H1 (cell line): ENCODE results near the gene GRK7. TPM values are rescaled to one million over a fixed set of nuclear protein-coding genes. Genes with fewer than 3 reads are reported as not detected.

Source experiments
- CTCF ChIA-PET: fragments of 300-600 bp; sonication (Branson Sonifier 250); formaldehyde crosslinking; loops from one replicate; lab custom pipeline; 2021; ENCODE audit not compliant: partially characterized antibody; lab: Charles Lee
- POLR2A ChIA-PET: fragments of 300-600 bp; sonication (Branson Sonifier 250); formaldehyde crosslinking; loops from one replicate; lab custom pipeline; 2021; ENCODE audit warnings: inconsistent platforms; ENCODE audit not compliant: partially characterized antibody; lab: Charles Lee
- DNase-seq, 2 experiments: peaks; one replicate each; pipeline versions ENCODE4 v3.0.0 to v3.0.0-alpha.2; 2010 to 2022; ENCODE audit warnings: low spot score in 2 of 2, low read depth in 1 of 2, mixed read lengths in 1 of 2
- FAIRE-seq: peaks from 2 replicates; lab custom pipeline; 2011; peaks lifted over from hg19 to GRCh38; lab: Jason Lieb, UNC
- H2AFZ ChIP-seq: 2 replicates; pipeline ENCODE4 v1.8.1; 2012; ENCODE audit warnings: low read length, inconsistent platforms
- H2AK5ac ChIP-seq: 2 replicates; pipeline ENCODE4 v1.6.1; 2013; ENCODE audit warnings: low read depth, low read length
- H2BK120ac ChIP-seq: replicated peaks from 2 replicates; pipeline ENCODE3; 2013; ENCODE audit warnings: low read depth, low read length, inconsistent platforms
- H2BK12ac ChIP-seq: 2 replicates; pipeline ENCODE4 v1.6.1; 2013; ENCODE audit warnings: low read depth, low read length
- H2BK15ac ChIP-seq: 2 replicates; pipeline ENCODE4 v1.6.1; 2013; ENCODE audit warnings: low read length
- H2BK20ac ChIP-seq: 2 replicates; pipeline ENCODE4 v1.6.1; 2013; ENCODE audit warnings: low read length
- H2BK5ac ChIP-seq: 2 replicates; pipeline ENCODE4 v1.6.1; 2013; ENCODE audit warnings: low read depth, low read length
- H3K14ac ChIP-seq: 2 replicates; pipeline ENCODE4 v1.6.1; 2013; ENCODE audit warnings: inconsistent platforms; ENCODE audit not compliant: insufficient read length
- H3K18ac ChIP-seq: 2 replicates; pipeline ENCODE4 v1.6.1; 2013; ENCODE audit warnings: low read length; ENCODE audit errors: extremely low read depth
- H3K23ac ChIP-seq: 2 replicates; pipeline ENCODE4 v1.6.1; 2013; ENCODE audit warnings: inconsistent platforms; ENCODE audit not compliant: insufficient read length
- H3K23me2 ChIP-seq: 2 replicates; pipeline ENCODE4 v1.6.1; 2013; ENCODE audit warnings: low read depth, low read length
- H3K27ac ChIP-seq: 2 replicates; pipeline ENCODE4 v1.6.1; 2011; ENCODE audit warnings: low read depth, low read length, inconsistent platforms
- H3K27me3 ChIP-seq, 4 experiments: replicated peaks in 1 of 4; 1 replicate in 1 of 4; 2 replicates in 3 of 4; pipeline versions ENCODE4 v1.6.1 to v1.8.1; 2011 to 2013; ENCODE audit warnings: low read length in 3 of 4, mild to moderate bottlenecking in 3 of 4, inconsistent platforms in 2 of 4, mixed read lengths in 2 of 4, moderate library complexity in 1 of 4; ENCODE audit not compliant: control insufficient read depth in 3 of 4, insufficient read depth in 3 of 4; ENCODE audit errors: extremely low read depth in 1 of 4
- H3K36me3 ChIP-seq, 4 experiments: 2 replicates each; pipeline versions ENCODE4 v1.6.1 to v1.8.1; 2011 to 2013; ENCODE audit warnings: mild to moderate bottlenecking in 4 of 4, low read length in 3 of 4, moderate library complexity in 2 of 4, control low read depth in 1 of 4, inconsistent platforms in 1 of 4; ENCODE audit not compliant: insufficient read depth in 4 of 4, control insufficient read depth in 2 of 4
- H3K4ac ChIP-seq: replicated peaks from 2 replicates; pipeline ENCODE3; 2013; ENCODE audit warnings: low read length, low read depth, mixed read lengths, inconsistent platforms; ENCODE audit not compliant: insufficient read length
- H3K4me1 ChIP-seq, 4 experiments: replicated peaks in 1 of 4; 1 replicate in 1 of 4; 2 replicates in 3 of 4; pipeline versions ENCODE4 v1.6.1 to v1.8.1; 2011 to 2013; ENCODE audit warnings: low read length in 3 of 4, inconsistent platforms in 2 of 4, mixed read lengths in 1 of 4; ENCODE audit not compliant: insufficient read depth in 4 of 4, control insufficient read depth in 3 of 4
- H3K4me2 ChIP-seq, 2 experiments: 2 replicates each; pipeline versions ENCODE4 v1.6.1 to v1.8.1; 2011 to 2013; ENCODE audit warnings: low read depth in 2 of 2, low read length in 2 of 2, control low read depth in 1 of 2, inconsistent platforms in 1 of 2, mild to moderate bottlenecking in 1 of 2; ENCODE audit not compliant: insufficient read depth in 1 of 2
- H3K4me3 ChIP-seq, 4 experiments: fragments of 200-600, 300-600 bp in 1 of 4; sonication (generic), shearing (Covaris generic), sonication (Bioruptor Twin) in 1 of 4; 2 replicates each; pipeline versions ENCODE4 v1.5.1 to v1.8.1; 2011 to 2016; ENCODE audit warnings: low read length in 4 of 4, low read depth in 3 of 4, control low read depth in 2 of 4, inconsistent platforms in 2 of 4, mild to moderate bottlenecking in 2 of 4, mixed read lengths in 1 of 4, moderate library complexity in 1 of 4; ENCODE audit not compliant: insufficient read depth in 2 of 4; ENCODE audit errors: extremely low read depth in 1 of 4
- H3K56ac ChIP-seq: replicated peaks from 2 replicates; pipeline ENCODE3; 2013; ENCODE audit warnings: low read depth, mild to moderate bottlenecking, mixed read lengths, low read length, inconsistent platforms; ENCODE audit not compliant: insufficient read length
- H3K79me1 ChIP-seq: 2 replicates; pipeline ENCODE4 v1.6.1; 2013; ENCODE audit warnings: low read depth, low read length, control low read depth
- H3K79me2 ChIP-seq, 2 experiments: 2 replicates each; pipeline versions ENCODE4 v1.6.1 to v1.8.1; 2012 to 2013; ENCODE audit warnings: low read length in 2 of 2, mild to moderate bottlenecking in 2 of 2, inconsistent platforms in 1 of 2; ENCODE audit not compliant: insufficient read depth in 2 of 2, control insufficient read depth in 1 of 2
- H3K9ac ChIP-seq, 4 experiments: replicated peaks in 1 of 4; 1 replicate in 1 of 4; 2 replicates in 3 of 4; pipeline versions ENCODE4 v1.6.1 to v1.8.1; 2011 to 2013; ENCODE audit warnings: low read depth in 3 of 4, low read length in 3 of 4, control low read depth in 2 of 4, mild to moderate bottlenecking in 2 of 4, moderate library complexity in 2 of 4, inconsistent platforms in 1 of 4; ENCODE audit errors: extremely low read depth in 1 of 4
- H3K9me3 ChIP-seq, 2 experiments: 2 replicates each; pipeline versions ENCODE4 v1.6.1 to v1.8.1; 2012 to 2013; ENCODE audit warnings: mild to moderate bottlenecking in 2 of 2, moderate library complexity in 2 of 2, control low read depth in 1 of 2, inconsistent platforms in 1 of 2, low read depth in 1 of 2, low read length in 1 of 2, mixed read lengths in 1 of 2; ENCODE audit not compliant: insufficient read depth in 2 of 2
- H4K20me1 ChIP-seq, 2 experiments: replicated peaks in 1 of 2; 2 replicates each; pipeline versions ENCODE3 to v1.8.1; 2011 to 2013; ENCODE audit warnings: inconsistent platforms in 2 of 2, low read length in 2 of 2, mild to moderate bottlenecking in 1 of 2; ENCODE audit not compliant: insufficient read depth in 2 of 2, control insufficient read depth in 1 of 2
- H4K5ac ChIP-seq: 2 replicates; pipeline ENCODE4 v1.6.1; 2013; ENCODE audit warnings: low read length, low read depth, mixed read lengths, inconsistent platforms; ENCODE audit not compliant: insufficient read length
- H4K8ac ChIP-seq: 2 replicates; pipeline ENCODE4 v1.8.0; 2013; ENCODE audit warnings: mild to moderate bottlenecking, moderate library complexity, low read length, inconsistent platforms; ENCODE audit not compliant: insufficient read depth; ENCODE audit errors: extremely low read depth
- H4K91ac ChIP-seq: replicated peaks from 2 replicates; pipeline ENCODE3; 2013; ENCODE audit warnings: low read length, mixed read lengths, inconsistent platforms; ENCODE audit not compliant: insufficient read length
- WGBS, 2 experiments: shearing (Covaris generic) in 1 of 2; methylation state at CpG; one replicate each; pipeline versions ENCODE4 v1.1.6 to v1.1.7; 2013 to 2015; ENCODE audit warnings: low lambda C conversion rate in 2 of 2, mixed read lengths in 2 of 2, inconsistent platforms in 1 of 2, low coverage in 1 of 2, missing lambda C conversion rate in 1 of 2; ENCODE audit not compliant: insufficient replicate concordance in 2 of 2, insufficient coverage in 1 of 2, insufficient read length in 1 of 2; ENCODE audit errors: extremely low coverage in 1 of 2, missing lambda C conversion rate in 1 of 2; 5-methylcytosine and 5-hydroxymethylcytosine counted together
- polyA plus RNA-seq, 7 experiments: library from polyadenylated mRNA; depleted of rRNA in 3 of 7; stranded (reverse) in 5 of 7; unstranded in 2 of 7; fragments of >200 nt in 5 of 7; fragments of 200-250 nt in 2 of 7; gene quantifications; 1 replicate in 5 of 7; 2 replicates in 1 of 7; 4 replicates in 1 of 7; pipeline versions ENCODE4 v1.2.1 to v1.2.3, GENCODE V29; 2011 to 2013; ENCODE audit warnings: missing spikeins in 2 of 7, mixed read lengths in 2 of 7
- total RNA-seq: library from RNA; stranded (reverse); fragmentation: NEBNext Ultra II Directional; extraction: Animal tissue kit (Norgen Biotek cat#: 25700); gene quantifications from 2 replicates; pipeline ENCODE4 v1.2.1, GENCODE V29; 2021

The GRK7 gene
- total and polyA plus RNA-seq, 2 of the 8 experiments (the other 6 are each of a cell fraction or from before 2014, with no cell fraction given) = not detected

DNA sequence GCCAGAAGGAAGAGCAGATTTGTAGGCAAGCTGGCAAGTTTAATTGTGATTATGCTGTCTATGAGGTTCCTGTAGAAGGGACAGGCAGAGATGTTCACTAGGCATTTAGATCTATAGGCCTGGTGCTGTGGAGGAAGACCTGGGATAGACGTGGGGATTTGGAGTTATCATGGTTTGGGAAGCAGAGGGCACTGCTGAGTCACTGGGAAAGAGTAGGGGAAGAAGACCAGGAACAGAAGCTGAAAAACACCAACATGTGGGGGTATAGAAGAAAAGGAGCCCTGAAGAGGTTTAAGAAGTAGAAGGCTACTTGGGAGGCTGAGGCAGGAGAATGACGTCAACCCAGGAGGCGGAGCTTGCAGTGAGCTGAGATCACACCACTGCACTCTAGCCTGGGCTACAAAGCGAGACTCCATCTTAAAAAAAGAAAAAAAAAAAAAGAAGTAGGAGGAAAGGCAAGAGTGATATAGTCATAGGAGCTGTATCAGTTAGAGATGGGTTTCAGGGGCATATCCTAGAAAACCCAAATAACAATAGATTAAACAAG is 19.3 kb downstream of the GRK7 start:
- H4K8ac ChIP-seq = no peak overlapping the region
- H3K79me1 ChIP-seq = no peaks in the 10 kb centered on the region
- no peak overlapping the region for H4K5ac ChIP-seq
- H2AK5ac ChIP-seq = no peak overlapping the region
- no peak overlapping the region for H3K14ac ChIP-seq
- H3K23ac ChIP-seq = no peak overlapping the region
- ChIA-PET POLR2A (interaction anchor here (1.3 kb wide), 1 partner anchor 95 kb away, joined by 4 read pairs; no protein-coding TSS in a partner anchor), CTCF (interaction anchor here (0.8 to 3.5 kb wide), 19 partner anchors 9 to 169 kb away, joined by 3 to 19 read pairs (median 5); partner anchors contain the start of genes GRK7 and RNF7)
- no peak overlapping the region for H3K4me3 ChIP-seq
- no peak overlapping the region for H2BK15ac ChIP-seq
- no peak for FAIRE-seq
- H2AFZ ChIP-seq = no peak overlapping the region; the same call in 1 of the 2 replicates
- no peak overlapping the region for H3K27ac ChIP-seq
- H3K27me3 ChIP-seq = no peaks in the 10 kb centered on the region; a peak in 1 of 7 replicates
- WGBS, 2 experiments = 56% methylated on average over 4 of the region's 4 CpGs; no CpG with 5 or more reads in 1 of the 2 experiments
- H3K56ac ChIP-seq = no peak overlapping the region
- no peaks in the 10 kb centered on the region for H3K23me2 ChIP-seq
- H4K91ac ChIP-seq = no peak overlapping the region
- H3K18ac ChIP-seq = no peak overlapping the region
- H2BK12ac ChIP-seq = no peak overlapping the region
- no peak overlapping the region for H3K4ac ChIP-seq
- no peak overlapping the region for H2BK20ac ChIP-seq
- no peak overlapping the region for H3K9ac ChIP-seq
- no peak overlapping the region for H3K4me2 ChIP-seq
- H4K20me1 ChIP-seq = no peaks in the 10 kb centered on the region
- DNase-seq = no peak
- H3K4me1 ChIP-seq = no peaks in the 10 kb centered on the region
- no peaks in the 10 kb centered on the region for H3K79me2 ChIP-seq
- no peak overlapping the region for H2BK5ac ChIP-seq
- H3K36me3 ChIP-seq = no peaks in the 10 kb centered on the region
- H2BK120ac ChIP-seq = no peak overlapping the region
- no peaks in the 10 kb centered on the region for H3K9me3 ChIP-seq
